GM12892 (cell line): Measurements from ENCODE around the gene FAF1.

ENCODE experiments used
- DNase-seq: peaks from one replicate; pipeline ENCODE4 v3.0.0; 2011; ENCODE audit not compliant: insufficient read length
- FAIRE-seq: peaks from 2 replicates; lab custom pipeline; 2011; peaks lifted over from hg19 to GRCh38; lab: Jason Lieb, UNC
- POLR2A ChIP-seq: IDR thresholded peaks from 2 replicates; pipeline ENCODE4 v1.6.1; 2011; ENCODE audit warnings: low read depth, low read length, control low read depth
- POLR2AphosphoS5 ChIP-seq: IDR thresholded peaks from 2 replicates; pipeline ENCODE4 v1.6.1; 2011; ENCODE audit warnings: low read depth, low read length, control low read depth
- TAF1 ChIP-seq: IDR thresholded peaks from 2 replicates; pipeline ENCODE4 v1.6.1; 2011; ENCODE audit warnings: low read depth, mild to moderate bottlenecking, control low read depth, low read length, borderline replicate concordance

Gene FAF1

GRCh38 chr1:50699795-50700194, 260.3 kb downstream of the FAF1 start:
- FAIRE-seq: no peak
- no peak for TF ChIP-seq TAF1
- no peak for TF ChIP-seq POLR2AphosphoS5
- no peak for TF ChIP-seq POLR2A
- no peak for DNase-seq

GRCh38 chr1:50697440-50698421, 262.3 kb downstream of the FAF1 start:
- FAIRE-seq: no peak
- DNase-seq: no peak
- TF ChIP-seq POLR2AphosphoS5 (no peak), POLR2A (no peak), TAF1 (no peak)

DNA sequence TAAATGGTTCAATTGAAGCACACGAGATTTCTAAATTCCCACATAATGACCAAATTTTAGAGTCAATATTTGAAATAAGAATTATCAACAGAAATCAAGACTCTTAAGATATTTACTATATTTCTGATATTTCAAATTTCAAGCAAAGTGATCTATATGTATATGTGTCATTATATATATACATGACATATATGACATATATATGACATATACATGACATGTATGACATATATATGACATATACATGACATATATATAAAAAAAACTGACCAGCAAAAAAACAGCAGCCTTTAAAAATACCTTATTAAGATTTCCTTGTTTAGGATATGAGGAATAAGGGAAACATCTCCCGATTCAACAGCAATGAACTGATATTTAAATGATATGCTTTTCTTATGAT, 266.2 kb downstream of the FAF1 start:
- FAIRE-seq: no peak
- TF ChIP-seq POLR2A (no peak), POLR2AphosphoS5 (no peak), TAF1 (no peak)
- DNase-seq: no peak

GRCh38 chr1:50684185-50684584, 275.9 kb downstream of the FAF1 start:
- no peak for TF ChIP-seq POLR2A
- TF ChIP-seq POLR2AphosphoS5: no peak
- TF ChIP-seq TAF1: no peak
- DNase-seq (no peak), FAIRE-seq (no peak)

DNA sequence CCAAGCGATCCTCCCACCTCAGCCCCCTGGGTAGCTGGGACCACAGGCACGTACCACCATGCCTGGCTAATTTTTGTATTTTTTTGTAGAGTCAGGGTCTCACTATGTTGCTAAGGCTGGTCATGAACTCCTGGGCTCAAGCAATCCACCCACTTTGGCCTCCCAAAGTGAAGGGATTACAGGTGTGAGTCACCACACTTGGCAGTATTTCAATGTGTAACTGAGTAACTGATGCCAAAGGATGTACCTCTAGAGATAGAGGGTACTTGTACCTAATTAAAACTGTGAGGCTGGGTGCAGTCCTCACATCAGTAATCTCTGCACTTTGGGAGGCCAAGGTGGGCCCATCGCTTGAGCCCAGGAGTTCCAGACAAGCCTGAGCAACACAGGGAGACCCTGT, 278.1 kb downstream of the FAF1 start:
- DNase-seq (no peak), FAIRE-seq (no peak)
- TF ChIP-seq POLR2A: no peak
- no peak for TF ChIP-seq POLR2AphosphoS5
- TF ChIP-seq TAF1: no peak

DNA sequence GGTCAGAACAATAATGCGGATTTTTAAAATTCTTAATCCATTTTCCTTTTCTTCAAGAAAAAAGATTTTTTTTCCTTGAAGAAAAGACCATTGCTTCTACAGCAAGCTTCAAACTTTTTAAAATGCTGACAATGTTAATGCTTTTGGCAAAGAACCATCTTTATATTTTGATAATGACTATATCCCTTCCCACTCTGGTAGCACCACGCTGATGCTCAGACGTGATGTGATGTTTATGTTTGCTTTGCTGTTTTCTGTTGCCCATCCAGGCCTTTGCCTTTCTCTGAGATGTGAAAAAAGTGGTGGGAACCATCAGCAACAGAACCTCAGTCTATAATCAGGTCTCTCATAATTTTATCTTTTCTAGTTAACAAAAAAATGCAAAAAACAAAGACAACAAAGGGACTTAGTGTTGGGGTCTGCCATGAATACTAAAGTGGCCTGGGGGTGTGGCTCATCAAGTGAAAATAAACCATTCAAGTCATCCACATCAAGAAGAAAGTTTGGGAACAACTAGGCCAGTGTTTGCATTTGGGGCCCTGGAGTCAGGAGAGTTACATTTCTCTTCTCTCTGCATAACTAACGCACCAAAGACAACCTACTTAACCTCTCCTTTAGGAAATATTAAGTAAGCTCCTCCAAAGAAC, 292.2 kb downstream of the FAF1 start:
- no peak for TF ChIP-seq POLR2AphosphoS5
- no peak for TF ChIP-seq TAF1
- TF ChIP-seq POLR2A: no peak
- no peak for DNase-seq
- FAIRE-seq: no peak

GRCh38 chr1:50667272-50667671, 292.8 kb downstream of the FAF1 start:
- no peak for TF ChIP-seq POLR2AphosphoS5
- no peak for TF ChIP-seq POLR2A
- no peak for DNase-seq
- FAIRE-seq: no peak

DNA sequence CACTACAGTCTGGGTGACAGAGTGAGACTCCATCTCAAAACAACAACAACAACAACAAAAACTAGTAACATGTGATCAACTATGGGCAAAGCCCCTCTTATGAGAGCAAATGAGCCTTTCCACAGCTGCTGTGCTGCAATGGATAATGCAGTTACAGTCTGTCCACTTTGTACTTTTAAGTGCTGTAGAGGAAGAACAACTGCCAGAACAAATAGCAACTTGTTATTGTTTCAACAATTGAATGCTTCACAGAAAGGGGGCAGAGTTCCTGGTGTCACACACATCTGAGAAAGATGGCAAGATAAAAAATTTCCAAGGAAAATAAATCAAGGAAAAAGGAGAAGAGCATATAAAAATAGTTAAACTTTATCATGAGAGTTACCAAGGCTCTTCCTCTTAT, 293.2 kb downstream of the FAF1 start:
- FAIRE-seq (no peak), DNase-seq (no peak)
- no peak for TF ChIP-seq POLR2A
- TF ChIP-seq POLR2AphosphoS5: no peak
- no peak for TF ChIP-seq TAF1

DNA sequence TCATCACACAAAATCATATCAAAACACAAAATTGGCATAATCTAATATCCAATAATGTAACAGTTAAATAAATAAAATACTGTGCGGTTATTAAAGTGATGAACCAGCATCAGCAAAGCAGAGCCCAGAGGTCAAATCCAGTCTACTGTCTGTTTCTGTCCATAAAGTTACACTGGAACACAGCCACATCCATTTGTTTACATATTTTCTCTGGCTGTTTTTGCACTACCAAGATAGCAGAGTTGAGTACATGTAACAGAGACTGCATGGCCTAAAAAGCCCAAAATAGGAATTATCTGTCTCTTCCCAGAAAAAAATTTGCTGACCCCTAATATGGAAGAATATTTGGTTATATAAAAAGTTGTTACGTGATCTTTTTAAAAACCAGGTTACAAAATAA, 294.7 kb downstream of the FAF1 start:
- no peak for FAIRE-seq
- TF ChIP-seq POLR2A (no peak), POLR2AphosphoS5 (no peak), TAF1 (no peak)

DNA sequence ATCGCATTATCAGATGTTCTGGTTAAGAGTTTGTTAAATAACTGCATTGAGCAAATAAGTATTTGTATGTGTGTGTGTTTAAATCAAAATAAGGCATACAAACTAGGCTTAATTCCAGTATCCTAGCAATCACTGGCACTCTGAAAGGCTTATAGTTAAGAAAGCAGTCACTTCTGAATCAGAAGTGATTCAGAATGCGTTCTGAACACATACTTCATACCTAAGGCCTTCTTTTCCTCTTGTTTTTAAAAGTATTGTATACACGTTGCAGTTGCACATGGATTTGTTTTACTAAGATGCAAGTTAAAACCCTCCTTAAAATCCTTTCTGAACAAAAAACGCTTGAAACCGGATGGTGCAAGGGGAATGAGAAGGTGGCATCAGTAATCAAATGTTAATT, 298.4 kb downstream of the FAF1 start:
- TF ChIP-seq POLR2A (no peak), POLR2AphosphoS5 (no peak), TAF1 (no peak)
- no peak for DNase-seq
- FAIRE-seq: no peak

More for the DNA sequence above, 294.7 kb downstream of the FAF1 start:
- DNase-seq: no peak

DNA sequence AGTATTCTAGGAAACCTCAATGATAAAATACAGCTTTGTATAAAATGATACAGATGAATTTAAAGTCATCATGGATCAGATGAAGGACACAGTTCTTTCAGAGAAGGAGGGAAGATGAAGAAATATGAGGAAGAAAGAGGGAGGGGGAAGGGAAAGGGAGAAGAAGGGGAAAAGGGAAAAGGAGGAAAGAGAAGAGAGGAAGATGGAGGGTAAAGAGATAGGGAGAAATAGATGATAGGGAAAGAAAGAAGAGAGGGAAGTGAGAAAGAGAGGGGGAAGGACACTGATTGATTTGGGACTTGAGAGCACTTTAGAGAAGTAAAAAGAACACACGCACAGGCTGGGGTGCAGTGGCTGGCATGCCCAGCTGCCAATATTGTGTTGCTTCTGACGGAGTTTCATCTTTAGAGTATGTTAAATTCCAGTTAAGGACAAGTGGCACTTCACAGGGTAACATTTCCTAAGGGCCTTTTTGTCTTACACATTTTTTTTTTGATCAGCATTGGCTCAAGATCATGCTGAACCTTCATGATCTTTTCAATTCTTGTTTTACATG, 300.9 kb downstream of the FAF1 start:
- TF ChIP-seq POLR2AphosphoS5 (no peak), POLR2A (no peak), TAF1 (no peak)
- DNase-seq (no peak), FAIRE-seq (no peak)

GRCh38 chr1:50658459-50659076, 301.5 kb downstream of the FAF1 start:
- DNase-seq (no peak), FAIRE-seq (peak; percentile 44)
- TF ChIP-seq TAF1: no peak
- no peak for TF ChIP-seq POLR2AphosphoS5
- TF ChIP-seq POLR2A: no peak
